GM18499 (cell line): ENCODE data around the gene TIMM29.

Experiments
- ATAC-seq: cut with Tn5 transposase; IDR thresholded peaks from one replicate; pipeline ENCODE4 v1.9.1; 2021; ENCODE audit warnings: moderate number of reproducible peaks; ENCODE audit not compliant: insufficient read depth, unreplicated experiment

Gene TIMM29

GRCh38 chr19:10977742-10978092 lies 49.1 kb downstream of the TIMM29 start:
- no peak for ATAC-seq
